GM10266 (cell line): ENCODE measurements around the gene ZDHHC1.

Source experiments
- DNase-seq: peaks from one replicate; pipeline ENCODE4 v3.0.0; 2012; ENCODE audit errors: extremely low spot score
- TF ChIP-seq, protein P1 (sequence below): IDR thresholded peaks from 2 replicates; pipeline ENCODE4 v1.5.1; 2012; ENCODE audit warnings: mild to moderate bottlenecking, low read depth; ENCODE audit not compliant: control insufficient read depth, insufficient read depth; ENCODE audit errors: missing control alignments

The ZDHHC1 gene

DNA sequence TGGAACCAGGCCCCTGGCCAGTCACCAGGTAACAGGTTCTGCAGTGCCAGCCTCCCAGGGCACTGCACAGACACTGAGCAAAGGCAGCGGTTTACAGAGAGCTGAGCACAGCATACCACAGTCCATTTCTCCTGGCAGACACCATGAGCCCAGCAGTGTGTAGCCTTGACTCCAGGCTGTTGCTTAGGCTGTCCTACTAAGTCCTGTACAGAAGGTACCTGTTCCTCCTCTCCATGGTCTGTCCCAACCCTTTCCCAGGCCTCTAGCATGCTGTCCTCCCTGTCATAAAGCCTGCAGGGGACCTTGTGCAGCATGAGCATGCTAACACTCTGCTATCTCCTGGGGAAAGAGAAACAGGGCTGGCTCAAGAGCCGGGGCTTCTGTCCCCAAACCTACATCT lies 44.7 kb upstream of the ZDHHC1 start:
- TF ChIP-seq, protein P1, sequence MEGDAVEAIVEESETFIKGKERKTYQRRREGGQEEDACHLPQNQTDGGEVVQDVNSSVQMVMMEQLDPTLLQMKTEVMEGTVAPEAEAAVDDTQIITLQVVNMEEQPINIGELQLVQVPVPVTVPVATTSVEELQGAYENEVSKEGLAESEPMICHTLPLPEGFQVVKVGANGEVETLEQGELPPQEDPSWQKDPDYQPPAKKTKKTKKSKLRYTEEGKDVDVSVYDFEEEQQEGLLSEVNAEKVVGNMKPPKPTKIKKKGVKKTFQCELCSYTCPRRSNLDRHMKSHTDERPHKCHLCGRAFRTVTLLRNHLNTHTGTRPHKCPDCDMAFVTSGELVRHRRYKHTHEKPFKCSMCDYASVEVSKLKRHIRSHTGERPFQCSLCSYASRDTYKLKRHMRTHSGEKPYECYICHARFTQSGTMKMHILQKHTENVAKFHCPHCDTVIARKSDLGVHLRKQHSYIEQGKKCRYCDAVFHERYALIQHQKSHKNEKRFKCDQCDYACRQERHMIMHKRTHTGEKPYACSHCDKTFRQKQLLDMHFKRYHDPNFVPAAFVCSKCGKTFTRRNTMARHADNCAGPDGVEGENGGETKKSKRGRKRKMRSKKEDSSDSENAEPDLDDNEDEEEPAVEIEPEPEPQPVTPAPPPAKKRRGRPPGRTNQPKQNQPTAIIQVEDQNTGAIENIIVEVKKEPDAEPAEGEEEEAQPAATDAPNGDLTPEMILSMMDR: no peak
- DNase-seq: no peak

- DNase-seq: no peak
- TF ChIP-seq, protein P1: no peak
Observed at GRCh38 chr16:67460168-67460567, 43.9 kb upstream of the ZDHHC1 start.

DNA sequence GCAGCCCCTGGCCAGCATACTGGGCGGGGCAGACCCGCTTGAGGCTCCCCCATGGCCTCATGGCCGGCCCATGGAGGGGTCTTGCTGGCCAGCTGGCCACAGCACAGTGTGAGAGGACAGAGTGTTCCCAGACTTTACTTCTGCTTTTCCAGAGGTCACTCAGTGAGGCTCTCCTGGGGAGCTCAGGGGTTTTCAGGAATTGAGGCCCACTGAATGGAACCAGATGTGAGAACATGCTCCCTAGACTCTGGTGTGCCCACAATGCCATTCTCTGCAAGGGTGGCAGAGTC lies 43.5 kb upstream of the ZDHHC1 start:
- TF ChIP-seq, protein P1: no peak
- no peak for DNase-seq

- TF ChIP-seq, protein P1: no peak
- DNase-seq: no peak
Observed at GRCh38 chr16:67459066-67459860, 43.0 kb upstream of the ZDHHC1 start.

GRCh38 chr16:67458121-67458641 lies 41.9 kb upstream of the ZDHHC1 start:
- no peak for DNase-seq
- TF ChIP-seq, protein P1: no peak

- TF ChIP-seq, protein P1: no peak
Observed at GRCh38 chr16:67457611-67458010, 41.3 kb upstream of the ZDHHC1 start.

DNA sequence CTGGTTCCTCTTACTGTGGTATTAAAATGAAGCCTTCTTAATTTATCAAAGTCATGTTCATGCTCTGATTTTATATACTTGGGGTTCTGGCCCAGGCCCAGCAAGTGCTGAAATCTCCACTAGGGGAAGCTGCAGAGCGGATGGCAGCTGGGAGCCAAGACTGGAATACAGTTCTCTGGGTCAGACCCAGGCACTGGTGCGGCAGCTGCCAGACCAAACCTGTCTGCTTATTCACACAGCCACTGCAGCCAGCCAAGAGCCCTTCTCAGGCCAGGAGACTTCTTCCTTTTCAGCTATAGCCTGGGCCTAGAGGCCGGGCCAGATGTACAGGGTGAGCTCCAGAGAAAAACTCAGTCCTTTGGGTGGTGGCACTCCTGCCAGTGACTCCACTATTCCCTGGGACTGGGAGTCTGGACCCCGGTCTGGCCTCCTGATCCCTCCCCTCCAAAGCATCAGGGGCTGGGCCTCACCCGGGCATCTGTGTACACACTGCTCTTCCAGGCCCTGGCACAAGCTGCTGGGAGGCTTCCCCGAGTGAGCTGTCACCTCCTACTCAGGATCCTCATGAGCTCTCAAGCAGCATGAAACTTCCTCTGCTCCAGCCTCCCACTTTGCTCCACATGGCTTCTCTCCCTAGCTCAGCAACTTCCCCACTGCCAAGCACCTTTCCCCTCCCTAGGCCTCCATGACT lies 40.3 kb upstream of the ZDHHC1 start:
- DNase-seq: no peak
- TF ChIP-seq, protein P1: peak; percentile 28

More at GRCh38 chr16:67457611-67458010, 41.3 kb upstream of the ZDHHC1 start:
- DNase-seq: no peak
